Activated naive CD8-positive, alpha-beta T cell (primary cell): ENCODE measurements around the gene RABL6.
"Not testable (repeated sequence)": the region's sequence is repeated elsewhere in the genome, so short reads cannot be mapped to it uniquely, and the experiment has no call there.

ENCODE experiments used
- H3K27ac Mint-ChIP-seq: one replicate; pipeline ENCODE4 v1.8.0; 2021; ENCODE audit warnings: mixed read lengths
- H3K27me3 Mint-ChIP-seq: one replicate; pipeline ENCODE4 v1.8.0; 2021; ENCODE audit warnings: mixed read lengths
- H3K36me3 Mint-ChIP-seq: one replicate; pipeline ENCODE4 v1.8.0; 2021; ENCODE audit warnings: mixed read lengths
- H3K4me1 Mint-ChIP-seq: one replicate; pipeline ENCODE4 v1.8.0; 2021; ENCODE audit warnings: low read depth, mixed read lengths
- H3K4me3 Mint-ChIP-seq: one replicate; pipeline ENCODE4 v1.8.0; 2021; ENCODE audit warnings: mild to moderate bottlenecking, mixed read lengths
- H3K9me3 Mint-ChIP-seq: one replicate; pipeline ENCODE4 v1.8.0; 2021; ENCODE audit warnings: low read depth, mixed read lengths

RABL6 gene

GRCh38 chr9:136840877-136841645 is 33.3 kb downstream of the RABL6 start:
- Mint-ChIP-seq H3K4me3 (no peak overlapping the region), H3K4me1 (peaks cover 12% of the 10 kb centered on the region), H3K27me3 (no peaks in the 10 kb centered on the region), H3K9me3 (no peaks in the 10 kb centered on the region), H3K27ac (no peak overlapping the region), H3K36me3 (peaks cover 3% of the 10 kb centered on the region)

- H3K9me3 Mint-ChIP-seq, H3K36me3 Mint-ChIP-seq, H3K27ac Mint-ChIP-seq, H3K27me3 Mint-ChIP-seq: not testable (repeated sequence)
- peak overlapping the region; percentile 75 for H3K4me3 Mint-ChIP-seq
- H3K4me1 Mint-ChIP-seq = peaks cover 14% of the 10 kb centered on the region
Measured at GRCh38 chr9:136841646-136842379, 34.1 kb downstream of the RABL6 start.

DNA sequence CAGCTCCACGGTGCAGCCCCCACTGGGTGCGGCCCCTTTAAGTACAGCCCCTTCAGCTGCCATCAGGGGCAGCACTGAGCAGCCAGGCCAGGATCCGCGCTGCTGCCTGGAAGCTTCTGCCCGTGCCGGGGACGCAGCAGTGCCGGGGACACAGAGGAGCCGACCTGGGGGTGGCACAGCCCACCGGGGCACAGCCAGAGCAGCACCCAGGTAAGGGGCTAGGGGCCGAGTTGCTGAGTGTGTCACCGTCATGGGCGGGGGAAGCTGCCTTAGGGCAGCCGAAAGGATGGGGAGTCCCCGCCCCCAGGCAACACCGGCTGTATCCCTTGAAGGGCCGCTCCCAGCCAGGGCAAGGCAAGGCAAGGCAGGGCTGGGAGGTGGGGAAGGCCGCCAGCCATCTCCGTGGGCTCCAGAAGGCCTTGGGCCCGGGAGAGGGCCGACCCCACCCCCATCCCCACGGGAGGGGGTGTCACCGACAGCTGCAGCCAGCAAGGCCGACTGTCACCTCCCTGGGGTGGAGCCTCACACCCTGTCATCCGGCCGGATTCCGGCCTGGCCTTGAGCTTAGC is 34.7 kb downstream of the RABL6 start, which contains the start of gene AJM1:
TSS of gene AJM1 (plus strand) at position 99 of the 569 bp plus-strand sequence. CDS start 1,937 bp downstream, outside the sequence.
- H3K27ac Mint-ChIP-seq, H3K36me3 Mint-ChIP-seq, H3K27me3 Mint-ChIP-seq, H3K9me3 Mint-ChIP-seq: not testable (repeated sequence)
- peak within 1 kb of the TSS; percentile 75 for H3K4me3 Mint-ChIP-seq
- peaks cover 14% of the 10 kb centered on the region for H3K4me1 Mint-ChIP-seq

- Mint-ChIP-seq H3K4me3 (peak overlapping the region; percentile 49), H3K4me1 (peaks cover 14% of the 10 kb centered on the region)
- not testable (repeated sequence) for H3K9me3 Mint-ChIP-seq, H3K27ac Mint-ChIP-seq, H3K27me3 Mint-ChIP-seq, H3K36me3 Mint-ChIP-seq
Measured at GRCh38 chr9:136843159-136843800, 35.5 kb downstream of the RABL6 start.

GRCh38 chr9:136843801-136844740 is 36.3 kb downstream of the RABL6 start:
- Mint-ChIP-seq H3K4me3 (peak overlapping the region; percentile 49), H3K4me1 (peaks cover 14% of the 10 kb centered on the region)
- not testable (repeated sequence) for H3K9me3 Mint-ChIP-seq, H3K27me3 Mint-ChIP-seq, H3K27ac Mint-ChIP-seq, H3K36me3 Mint-ChIP-seq

DNA sequence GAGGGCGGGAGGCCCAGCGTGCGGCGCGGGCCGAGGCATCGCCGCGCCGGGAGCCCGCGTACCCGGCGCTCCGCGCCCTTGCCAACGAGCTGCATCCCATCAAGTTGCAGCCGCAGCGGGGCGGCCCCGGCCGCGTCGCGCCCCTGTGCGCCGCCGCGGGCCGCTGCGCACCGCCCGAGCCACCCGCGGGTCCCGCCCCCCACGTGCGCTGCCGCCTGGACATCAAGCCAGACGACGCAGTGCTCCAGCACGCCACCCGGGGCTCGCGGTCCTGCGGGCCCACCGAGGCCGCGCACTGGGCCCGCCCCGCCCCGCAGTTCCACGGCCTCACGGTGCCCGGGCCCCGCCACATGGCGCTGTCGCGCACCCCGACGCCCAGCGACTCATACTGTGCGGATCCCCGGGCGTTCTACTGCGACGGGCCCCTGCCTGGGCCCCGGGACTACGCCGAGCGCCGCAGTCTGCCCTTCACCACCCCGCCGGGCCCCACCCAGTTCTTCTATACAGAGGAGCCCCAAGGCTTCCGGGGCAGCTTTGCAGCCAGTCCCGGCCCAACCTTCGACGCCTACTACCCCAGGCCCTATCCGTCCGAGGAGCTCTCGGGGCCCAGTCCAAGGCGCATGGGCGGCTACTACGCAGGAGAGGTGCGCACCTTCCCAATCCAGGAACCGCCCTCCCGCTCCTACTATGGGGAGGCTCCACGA is 37.2 kb downstream of the RABL6 start:
- peaks cover 14% of the 10 kb centered on the region for H3K4me1 Mint-ChIP-seq
- peaks cover 3% of the 10 kb centered on the region for H3K36me3 Mint-ChIP-seq
- peaks cover 3% of the 10 kb centered on the region for H3K27me3 Mint-ChIP-seq
- no peak overlapping the region for H3K27ac Mint-ChIP-seq
- H3K9me3 Mint-ChIP-seq = no peaks in the 10 kb centered on the region
- H3K4me3 Mint-ChIP-seq = no peak overlapping the region

- H3K4me3 Mint-ChIP-seq = no peak overlapping the region
- H3K9me3 Mint-ChIP-seq = no peaks in the 10 kb centered on the region
- peaks cover 13% of the 10 kb centered on the region for H3K4me1 Mint-ChIP-seq
- H3K36me3 Mint-ChIP-seq = no peaks in the 10 kb centered on the region
- no peak overlapping the region for H3K27ac Mint-ChIP-seq
- peaks cover 3% of the 10 kb centered on the region for H3K27me3 Mint-ChIP-seq
Measured at GRCh38 chr9:136845465-136846260, 37.9 kb downstream of the RABL6 start.

DNA sequence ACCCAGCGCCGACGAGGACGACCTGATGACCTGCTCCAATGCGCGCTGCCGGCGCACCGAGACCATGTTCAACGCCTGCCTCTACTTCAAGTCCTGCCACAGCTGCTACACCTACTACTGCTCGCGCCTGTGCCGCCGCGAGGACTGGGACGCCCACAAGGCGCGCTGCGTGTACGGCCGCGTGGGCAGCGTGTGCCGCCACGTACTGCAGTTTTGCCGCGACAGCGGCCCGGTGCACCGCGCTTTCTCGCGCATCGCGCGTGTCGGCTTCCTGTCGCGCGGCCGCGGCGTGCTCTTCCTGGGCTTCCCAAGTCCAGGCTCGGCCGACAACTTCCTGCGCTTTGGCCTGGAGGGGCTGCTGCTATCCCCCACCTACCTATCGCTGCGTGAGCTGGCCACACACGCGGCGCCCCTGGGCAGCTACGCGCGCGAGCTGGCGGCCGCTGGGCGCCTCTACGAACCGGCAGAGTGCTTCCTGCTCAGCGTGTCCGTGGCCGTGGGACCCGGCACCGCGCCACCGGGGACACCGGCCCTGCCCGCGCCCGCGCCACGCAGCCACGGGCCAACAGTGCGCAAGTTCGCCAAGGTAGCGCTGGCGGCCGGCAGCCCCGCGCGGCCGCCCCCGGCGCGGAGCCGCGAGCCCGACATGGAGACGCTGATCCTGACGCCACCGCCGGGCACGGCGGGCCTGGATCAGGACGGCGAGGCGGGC is 38.8 kb downstream of the RABL6 start:
- Mint-ChIP-seq H3K4me3 (peak overlapping the region; percentile 51), H3K9me3 (no peaks in the 10 kb centered on the region), H3K27ac (no peak overlapping the region), H3K27me3 (peaks cover 3% of the 10 kb centered on the region), H3K4me1 (peaks cover 13% of the 10 kb centered on the region), H3K36me3 (no peaks in the 10 kb centered on the region)

- Mint-ChIP-seq H3K27ac (no peak overlapping the region), H3K4me3 (peak overlapping the region; percentile 77), H3K4me1 (peaks cover 11% of the 10 kb centered on the region), H3K9me3 (no peaks in the 10 kb centered on the region), H3K36me3 (no peaks in the 10 kb centered on the region), H3K27me3 (peaks cover 3% of the 10 kb centered on the region)
Measured at GRCh38 chr9:136847088-136847825, 39.5 kb downstream of the RABL6 start.

- Mint-ChIP-seq H3K36me3 (no peaks in the 10 kb centered on the region), H3K27me3 (peaks cover 3% of the 10 kb centered on the region), H3K4me1 (peaks cover 9% of the 10 kb centered on the region), H3K9me3 (no peaks in the 10 kb centered on the region), H3K27ac (no peak overlapping the region), H3K4me3 (peak overlapping the region; percentile 77)
Measured at GRCh38 chr9:136847826-136848392, 40.2 kb downstream of the RABL6 start.

- Mint-ChIP-seq H3K27me3 (peaks cover 3% of the 10 kb centered on the region), H3K36me3 (no peaks in the 10 kb centered on the region), H3K27ac (no peak overlapping the region), H3K9me3 (no peaks in the 10 kb centered on the region), H3K4me3 (peak overlapping the region; percentile 90), H3K4me1 (peaks cover 7% of the 10 kb centered on the region)
Measured at GRCh38 chr9:136848393-136849037, 40.8 kb downstream of the RABL6 start.
